Loucy (cell line): ENCODE measurements around the gene EOMES.

ENCODE experiments used
- EZH2phosphoT487 ChIP-seq: fragments of 200-600 bp; IDR thresholded peaks from 2 replicates; pipeline ENCODE4 v1.6.1; 2018; ENCODE audit warnings: antibody characterized with exemption, mild to moderate bottlenecking, moderate library complexity, borderline replicate concordance
- TF ChIP-seq, protein P1 (sequence below): fragments of 200-600 bp; sonication (generic); conservative IDR thresholded peaks from 2 replicates; pipeline ENCODE4 v1.5.1; 2014; ENCODE audit warnings: mild to moderate bottlenecking, antibody characterized with exemption, low read length

DNA sequence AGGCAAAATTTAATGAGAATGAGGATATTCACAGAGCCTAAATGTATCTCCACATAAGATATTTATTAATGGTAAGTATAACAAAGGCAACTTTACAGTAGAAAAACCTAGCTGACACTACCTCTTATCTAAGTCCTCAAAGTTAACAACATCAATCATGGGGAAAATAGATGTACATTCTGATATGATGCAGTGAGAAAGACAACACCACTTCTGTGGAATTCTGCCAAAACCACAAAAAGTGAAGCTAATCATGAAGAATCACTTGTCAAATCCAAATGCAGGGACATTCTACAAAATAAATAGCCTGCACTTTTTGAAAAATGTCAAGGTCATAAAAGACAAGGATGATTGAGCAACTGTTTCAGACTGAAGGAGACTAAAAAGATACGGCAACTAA, 27.5 kb upstream of the EOMES start:
- TF ChIP-seq, protein P1, sequence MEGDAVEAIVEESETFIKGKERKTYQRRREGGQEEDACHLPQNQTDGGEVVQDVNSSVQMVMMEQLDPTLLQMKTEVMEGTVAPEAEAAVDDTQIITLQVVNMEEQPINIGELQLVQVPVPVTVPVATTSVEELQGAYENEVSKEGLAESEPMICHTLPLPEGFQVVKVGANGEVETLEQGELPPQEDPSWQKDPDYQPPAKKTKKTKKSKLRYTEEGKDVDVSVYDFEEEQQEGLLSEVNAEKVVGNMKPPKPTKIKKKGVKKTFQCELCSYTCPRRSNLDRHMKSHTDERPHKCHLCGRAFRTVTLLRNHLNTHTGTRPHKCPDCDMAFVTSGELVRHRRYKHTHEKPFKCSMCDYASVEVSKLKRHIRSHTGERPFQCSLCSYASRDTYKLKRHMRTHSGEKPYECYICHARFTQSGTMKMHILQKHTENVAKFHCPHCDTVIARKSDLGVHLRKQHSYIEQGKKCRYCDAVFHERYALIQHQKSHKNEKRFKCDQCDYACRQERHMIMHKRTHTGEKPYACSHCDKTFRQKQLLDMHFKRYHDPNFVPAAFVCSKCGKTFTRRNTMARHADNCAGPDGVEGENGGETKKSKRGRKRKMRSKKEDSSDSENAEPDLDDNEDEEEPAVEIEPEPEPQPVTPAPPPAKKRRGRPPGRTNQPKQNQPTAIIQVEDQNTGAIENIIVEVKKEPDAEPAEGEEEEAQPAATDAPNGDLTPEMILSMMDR = no peak
- no peak for TF ChIP-seq EZH2phosphoT487
